CD14-positive monocyte (primary cell): ENCODE data around the gene FNDC10. TPM values are rescaled to one million over a fixed set of nuclear protein-coding genes. Genes with fewer than 3 reads are reported as not detected.

Experiments used
- DNase-seq, 3 donors: peaks; one replicate each; pipeline ENCODE4 v3.0.0-alpha.2; 2011 to 2022
- H2AFZ ChIP-seq: 2 replicates; pipeline ENCODE4 v1.6.0; 2012; ENCODE audit warnings: mild to moderate bottlenecking, low read depth, low read length, inconsistent platforms; ENCODE audit not compliant: insufficient read depth, poor library complexity, severe bottlenecking
- H3K27ac ChIP-seq, 2 donors: 1 replicate in 1 of 2; 2 replicates in 1 of 2; pipeline ENCODE4 v1.5.1; 2012 to 2013; ENCODE audit warnings: low read length in 2 of 2, control low read depth in 1 of 2, inconsistent platforms in 1 of 2, low read depth in 1 of 2, mild to moderate bottlenecking in 1 of 2
- H3K27me3 ChIP-seq, 2 donors: one replicate each; pipeline versions ENCODE4 v1.6.0 to v1.6.1; 2011 to 2013; ENCODE audit warnings: low read length in 2 of 2; ENCODE audit not compliant: control insufficient read depth in 2 of 2, insufficient read depth in 2 of 2
- H3K36me3 ChIP-seq, 2 donors: replicated peaks in 1 of 2; 1 replicate in 1 of 2; 2 replicates in 1 of 2; pipeline versions ENCODE4 v1.5.1 to v1.6.1; 2012 to 2013; ENCODE audit warnings: low read length in 2 of 2, control low read depth in 1 of 2, inconsistent platforms in 1 of 2, mild to moderate bottlenecking in 1 of 2; ENCODE audit not compliant: insufficient read depth in 2 of 2, control insufficient read depth in 1 of 2
- H3K4me1 ChIP-seq, 2 donors: 1 replicate in 1 of 2; 2 replicates in 1 of 2; pipeline versions ENCODE4 v1.5.1 to v1.6.1; 2012 to 2013; ENCODE audit warnings: low read length in 2 of 2, control low read depth in 1 of 2, inconsistent platforms in 1 of 2, mild to moderate bottlenecking in 1 of 2, moderate library complexity in 1 of 2; ENCODE audit not compliant: insufficient read depth in 2 of 2, control insufficient read depth in 1 of 2
- H3K4me2 ChIP-seq: replicated peaks from 2 replicates; pipeline ENCODE3; 2012; ENCODE audit warnings: low read length, moderate library complexity, mild to moderate bottlenecking; ENCODE audit not compliant: poor library complexity, severe bottlenecking; ENCODE audit errors: extremely low read depth
- H3K4me3 ChIP-seq, 3 experiments: fragments of 200-600 bp in 1 of 3; sonication (generic) in 1 of 3; replicated peaks in 1 of 3; 1 replicate in 2 of 3; 2 replicates in 1 of 3; pipeline ENCODE4 v1.5.1; 2011 to 2013; ENCODE audit warnings: low read length in 3 of 3, mild to moderate bottlenecking in 3 of 3, control low read depth in 2 of 3, low read depth in 2 of 3, inconsistent platforms in 1 of 3, moderate library complexity in 1 of 3
- H3K79me2 ChIP-seq: 2 replicates; pipeline ENCODE4 v1.6.0; 2012; ENCODE audit warnings: mild to moderate bottlenecking, control low read depth, inconsistent platforms, low read length, moderate library complexity; ENCODE audit not compliant: insufficient read depth
- H3K9ac ChIP-seq: 2 replicates; pipeline ENCODE4 v1.6.0; 2017; ENCODE audit warnings: low read length, mild to moderate bottlenecking; ENCODE audit not compliant: insufficient read depth, poor library complexity, severe bottlenecking
- H3K9me3 ChIP-seq, 2 donors: replicated peaks in 1 of 2; 1 replicate in 1 of 2; 2 replicates in 1 of 2; pipeline versions ENCODE4 v1.5.1 to v1.6.1; 2012 to 2013; ENCODE audit warnings: low read length in 2 of 2, control low read depth in 1 of 2; ENCODE audit not compliant: control insufficient read depth in 1 of 2, insufficient read depth in 1 of 2
- H4K20me1 ChIP-seq: 2 replicates; pipeline ENCODE4 v1.6.0; 2012; ENCODE audit warnings: mild to moderate bottlenecking, low read length, control low read depth, moderate library complexity; ENCODE audit not compliant: insufficient read depth
- H3K27ac Mint-ChIP-seq, 7 donors: one replicate each; pipeline ENCODE4 v1.8.0; 2020; ENCODE audit warnings: mild to moderate bottlenecking in 7 of 7, mixed read lengths in 7 of 7, moderate library complexity in 6 of 7, inconsistent platforms in 2 of 7
- H3K27me3 Mint-ChIP-seq, 3 donors: one replicate each; pipeline ENCODE4 v1.8.0; 2021 to 2022; ENCODE audit warnings: low read depth in 3 of 3, mild to moderate bottlenecking in 3 of 3, mixed read lengths in 3 of 3, moderate library complexity in 3 of 3, inconsistent platforms in 1 of 3
- H3K36me3 Mint-ChIP-seq, 2 donors: one replicate each; pipeline ENCODE4 v1.8.0; 2020; ENCODE audit warnings: mixed read lengths in 2 of 2, inconsistent platforms in 1 of 2, mild to moderate bottlenecking in 1 of 2
- H3K4me1 Mint-ChIP-seq: one replicate; pipeline ENCODE4 v1.8.0; 2020; ENCODE audit warnings: mild to moderate bottlenecking, mixed read lengths
- H3K4me3 Mint-ChIP-seq, 2 donors: one replicate each; pipeline ENCODE4 v1.8.0; 2020; ENCODE audit warnings: mild to moderate bottlenecking in 2 of 2, mixed read lengths in 2 of 2, moderate library complexity in 1 of 2
- H3K9me3 Mint-ChIP-seq, 7 donors: one replicate each; pipeline ENCODE4 v1.8.0; 2020 to 2022; ENCODE audit warnings: mixed read lengths in 7 of 7, mild to moderate bottlenecking in 6 of 7, moderate library complexity in 6 of 7, inconsistent platforms in 2 of 7
- WGBS: methylation state at CpG from one replicate; pipeline ENCODE4 v1.1.5; 2013; ENCODE audit warnings: missing lambda C conversion rate; ENCODE audit not compliant: insufficient coverage; 5-methylcytosine and 5-hydroxymethylcytosine counted together
- intact Hi-C, 2 donors: fragments of 100-400 bp; cut with micrococcal nuclease; formaldehyde crosslinking; loops; one replicate each; pipeline versions ENCODE4 v1.15.0 to v1.15.1; 2023
- polyA plus RNA-seq, 3 donors: library from polyadenylated mRNA; depleted of rRNA in 1 of 3; unstranded in 2 of 3; stranded (reverse) in 1 of 3; fragments of 300-500 nt in 2 of 3; fragments of >200 nt in 1 of 3; fragmentation: Illumina TruSeq in 2 of 3; gene quantifications; 1 replicate in 2 of 3; 2 replicates in 1 of 3; pipeline ENCODE4 v1.2.3, GENCODE V29; 2012 to 2021
- TF ChIP-seq, protein P1 (sequence below): fragments of 200-600 bp; IDR thresholded peaks from one replicate; pipeline ENCODE4 v1.8.0; 2022; ENCODE audit warnings: antibody characterized with exemption, mild to moderate bottlenecking

FNDC10 gene
- polyA plus RNA-seq, 3 donors: 0.46 to 3.4 (median 1.5) TPM

DNA sequence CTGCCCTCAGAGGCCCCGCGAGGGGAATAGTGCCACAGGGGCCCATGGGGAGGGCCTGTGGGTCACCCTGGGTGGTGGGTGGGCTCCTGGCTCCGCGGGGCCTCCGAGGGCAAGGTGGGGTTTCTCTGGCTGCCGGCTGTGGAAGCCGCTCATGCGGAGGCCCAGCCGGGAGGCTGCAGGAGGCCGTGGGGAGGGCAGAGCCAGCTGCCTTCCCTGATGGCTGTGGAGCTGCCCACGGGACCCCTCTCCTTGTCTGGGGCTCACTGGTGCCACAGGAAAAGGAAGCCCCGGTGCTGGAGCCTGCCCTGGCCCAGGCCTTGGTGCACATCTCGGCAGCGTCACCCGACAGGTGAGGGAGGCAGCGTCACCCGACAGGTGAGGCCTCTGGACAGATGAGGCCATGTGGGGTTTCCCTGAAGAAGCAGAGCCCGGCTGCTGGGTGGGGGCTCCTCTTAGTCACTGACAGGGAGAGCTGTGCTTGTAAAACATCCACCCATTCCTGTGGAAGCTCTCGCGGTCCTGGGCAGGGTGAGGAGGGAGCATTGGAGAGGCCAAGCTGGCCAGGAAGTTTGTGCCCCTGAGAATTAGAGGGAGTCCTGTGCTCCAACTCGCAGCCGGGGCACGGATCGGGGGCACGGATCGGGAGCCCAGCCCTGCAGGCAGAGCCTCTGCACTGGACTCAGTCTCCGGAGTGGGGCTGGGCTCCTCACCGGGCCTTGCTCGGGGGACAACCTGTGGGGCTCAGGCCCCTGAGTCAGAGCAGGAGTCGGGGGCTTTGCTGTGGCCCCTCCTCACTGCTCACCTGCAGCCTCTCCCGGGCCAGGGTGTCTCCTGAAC, 21.5 kb upstream of the FNDC10 start:
- H3K4me2 ChIP-seq: no peak overlapping the region
- intact Hi-C loops: no loop called here
- no peaks in the 10 kb centered on the region for H3K9me3 ChIP-seq
- H4K20me1 ChIP-seq: peaks cover 11% of the 10 kb centered on the region
- Mint-ChIP-seq H3K4me1 (peaks cover 11% of the 10 kb centered on the region), H3K9me3 (peaks cover 0 to 2% (median 0%) of the 10 kb centered on the region in 7 donors), H3K4me3 (no peak overlapping the region), H3K27ac (no peak overlapping the region), H3K27me3 (peaks cover 0 to 3% (median 2%) of the 10 kb centered on the region in 3 donors), H3K36me3 (peaks cover 9 to 16% of the 10 kb centered on the region in 2 donors)
- peaks cover 10% of the 10 kb centered on the region for H3K79me2 ChIP-seq
- no peaks in the 10 kb centered on the region for H3K27me3 ChIP-seq
- H2AFZ ChIP-seq: no peak overlapping the region
- H3K36me3 ChIP-seq: peaks cover 0 to 5% of the 10 kb centered on the region in 2 donors
- H3K27ac ChIP-seq: no peak overlapping the region
- peaks cover 6 to 9% of the 10 kb centered on the region in 2 donors for H3K4me1 ChIP-seq
- 94% methylated on average over 27 of the region's 31 CpGs for WGBS
- no peak overlapping the region for H3K9ac ChIP-seq
- TF ChIP-seq, protein P1, sequence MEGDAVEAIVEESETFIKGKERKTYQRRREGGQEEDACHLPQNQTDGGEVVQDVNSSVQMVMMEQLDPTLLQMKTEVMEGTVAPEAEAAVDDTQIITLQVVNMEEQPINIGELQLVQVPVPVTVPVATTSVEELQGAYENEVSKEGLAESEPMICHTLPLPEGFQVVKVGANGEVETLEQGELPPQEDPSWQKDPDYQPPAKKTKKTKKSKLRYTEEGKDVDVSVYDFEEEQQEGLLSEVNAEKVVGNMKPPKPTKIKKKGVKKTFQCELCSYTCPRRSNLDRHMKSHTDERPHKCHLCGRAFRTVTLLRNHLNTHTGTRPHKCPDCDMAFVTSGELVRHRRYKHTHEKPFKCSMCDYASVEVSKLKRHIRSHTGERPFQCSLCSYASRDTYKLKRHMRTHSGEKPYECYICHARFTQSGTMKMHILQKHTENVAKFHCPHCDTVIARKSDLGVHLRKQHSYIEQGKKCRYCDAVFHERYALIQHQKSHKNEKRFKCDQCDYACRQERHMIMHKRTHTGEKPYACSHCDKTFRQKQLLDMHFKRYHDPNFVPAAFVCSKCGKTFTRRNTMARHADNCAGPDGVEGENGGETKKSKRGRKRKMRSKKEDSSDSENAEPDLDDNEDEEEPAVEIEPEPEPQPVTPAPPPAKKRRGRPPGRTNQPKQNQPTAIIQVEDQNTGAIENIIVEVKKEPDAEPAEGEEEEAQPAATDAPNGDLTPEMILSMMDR: no peak
- DNase-seq: no peak
- H3K4me3 ChIP-seq: no peak overlapping the region

DNA sequence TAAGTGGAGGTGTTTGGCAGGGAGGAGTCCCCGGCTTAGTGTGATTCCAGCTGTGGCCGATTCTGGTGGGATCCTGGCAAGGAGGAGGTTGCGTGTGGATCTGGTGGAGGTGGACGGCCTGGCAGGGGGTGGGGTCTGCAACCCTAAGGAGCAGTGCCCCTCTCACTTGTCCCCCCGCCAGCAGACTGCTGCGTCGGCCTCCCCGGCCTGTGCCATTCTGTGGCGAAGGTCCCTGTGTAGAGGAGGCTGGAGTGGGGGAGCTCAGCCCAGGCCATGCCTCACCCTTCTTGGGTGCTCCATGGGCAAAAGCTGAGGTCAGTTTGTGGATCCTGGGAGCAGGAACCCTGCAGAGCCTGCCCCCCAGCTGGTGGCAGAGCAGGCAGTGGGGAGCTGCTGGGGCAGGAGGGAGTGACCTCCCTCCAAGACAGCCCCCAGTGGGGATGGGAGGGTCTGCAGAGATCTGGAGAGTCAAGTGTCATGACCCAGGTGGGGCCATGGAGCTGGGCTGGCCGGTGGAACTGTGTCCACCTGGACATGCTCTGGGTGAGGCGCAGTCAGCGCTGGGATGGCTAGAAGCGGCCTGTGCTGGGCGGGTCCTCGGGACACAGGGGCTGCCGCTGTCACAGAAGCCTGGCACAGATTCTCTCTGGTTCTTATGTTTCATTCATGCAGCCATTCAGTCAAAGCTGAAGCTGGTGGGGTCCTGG, 20.7 kb upstream of the FNDC10 start:
- no peak overlapping the region for H3K4me3 Mint-ChIP-seq
- Histone ChIP-seq H2AFZ (no peak overlapping the region), H3K27ac (no peak overlapping the region), H3K79me2 (peaks cover 12% of the 10 kb centered on the region), H3K27me3 (no peaks in the 10 kb centered on the region), H3K9ac (no peak overlapping the region), H3K4me1 (peaks cover 8 to 12% of the 10 kb centered on the region in 2 donors), H3K36me3 (peaks cover 0 to 5% of the 10 kb centered on the region in 2 donors), H3K9me3 (no peaks in the 10 kb centered on the region), H3K4me3 (no peak overlapping the region), H3K4me2 (no peak overlapping the region), H4K20me1 (peaks cover 12% of the 10 kb centered on the region)
- 95% methylated on average over 12 of the region's 16 CpGs for whole genome bisulfite sequencing
- intact Hi-C loops: no loop called here
- TF ChIP-seq, protein P1: no peak
- no peak overlapping the region for H3K27ac Mint-ChIP-seq
- no peak for DNase-seq
- peaks cover 0 to 2% (median 0%) of the 10 kb centered on the region in 7 donors for H3K9me3 Mint-ChIP-seq
- peaks cover 12% of the 10 kb centered on the region for H3K4me1 Mint-ChIP-seq
- H3K27me3 Mint-ChIP-seq: peaks cover 0 to 3% (median 2%) of the 10 kb centered on the region in 3 donors
- H3K36me3 Mint-ChIP-seq: peaks cover 9 to 16% of the 10 kb centered on the region in 2 donors
